ENCODE measurements around the gene ROR1. TPM values are rescaled to one million over a fixed set of nuclear protein-coding genes. Genes with fewer than 3 reads are reported as not detected.

The ROR1 gene
- total and polyA plus RNA-seq, 10 of the 15 experiments (the other 5 are each of a cell fraction or from before 2014, with no cell fraction given): 0.02 to 0.08 (median 0.05) TPM; not detected in 6

- ChIA-PET CTCF (no interaction called here), POLR2A (no interaction called here), RAD21 (ENCODE audit: unreplicated experiment) (no interaction called here), SMC1A (ENCODE audit: uncharacterized antibody, unreplicated experiment) (no interaction called here)
- Histone ChIP-seq H3K4me3 (no peak overlapping the region), H2AFZ (ENCODE audit: control insufficient read depth, low read depth, low read length) (no peak overlapping the region), H4K20me1 (ENCODE audit: control insufficient read depth, insufficient read depth) (no peaks in the 10 kb centered on the region), H3K4me1 (ENCODE audit: control insufficient read depth, insufficient read depth, low read length) (no peaks in the 10 kb centered on the region), H3K79me2 (ENCODE audit: control insufficient read depth, insufficient read depth, low read length) (no peaks in the 10 kb centered on the region), H3K4me2 (ENCODE audit: control insufficient read depth, insufficient read depth) (no peak overlapping the region), H3K9ac (ENCODE audit: control insufficient read depth, insufficient read depth, low read length) (no peak overlapping the region), H3K27me3 (replicated peaks in 1 of 2; ENCODE audit: control insufficient read depth in 2 of 2, insufficient read depth in 2 of 2, low read length in 1 of 2) (peaks cover 0 to 1% of the 10 kb centered on the region in 2 experiments; a peak in 2 of 4 replicates), H3K36me3 (ENCODE audit: control insufficient read depth in 2 of 2, insufficient read depth in 2 of 2, low read length in 1 of 2) (no peaks in the 10 kb centered on the region), H3K9me3 (replicated peaks; ENCODE audit: control insufficient read depth, insufficient read depth, low read length) (no peaks in the 10 kb centered on the region), H3K27ac (ENCODE audit: control insufficient read depth, insufficient read depth) (no peak overlapping the region)
- no peak for ATAC-seq
- FAIRE-seq: no peak
- in situ Hi-C loops (cut with MboI): no loop called here
- intact Hi-C loops (cut with micrococcal nuclease; ENCODE audit: unreplicated experiment): no loop called here
- DNase-seq (ENCODE audit: low read depth, low spot score): no peak
- WGBS (ENCODE audit: insufficient coverage, insufficient replicate concordance, low lambda C conversion rate, missing lambda C conversion rate): 36% methylated on average over 3 of the region's 3 CpGs
- BruUV-seq (replicated peaks): no TSS peak
- TF ChIP-seq ATF3 (IDR thresholded peaks at IDR 0.05; ENCODE audit: borderline replicate concordance, extremely low read depth, low read depth, low read length): no peak
- no peak for TF ChIP-seq CUX1 (IDR thresholded peaks at IDR 0.05; ENCODE audit: insufficient replicate concordance, low read depth, low read length)
- no peak for TF ChIP-seq IKZF2 (IDR thresholded peaks at IDR 0.05)
- no peak for TF ChIP-seq YY1 (IDR thresholded peaks at IDR 0.05; ENCODE audit: low read depth, low read length)
- TF ChIP-seq KAT2A (conservative IDR thresholded peaks at IDR 0.05; ENCODE audit: control insufficient read depth, low read depth, low read length): no peak
- no peak for TF ChIP-seq NBN (IDR thresholded peaks at IDR 0.05)
- no peak for TF ChIP-seq NFXL1 (IDR thresholded peaks at IDR 0.05; ENCODE audit: borderline replicate concordance)
- no peak for TF ChIP-seq EP300 (IDR thresholded peaks at IDR 0.05; ENCODE audit: borderline replicate concordance in 1 of 2, control insufficient read depth in 1 of 2, low read depth in 2 of 2, low read length in 2 of 2)
- TF ChIP-seq EZH2 (IDR thresholded peaks at IDR 0.05; ENCODE audit: borderline replicate concordance, control insufficient read depth, low read depth, low read length): no peak
- no peak for TF ChIP-seq NR2F1 (conservative IDR thresholded peaks at IDR 0.05)
- no peak for TF ChIP-seq FOXK2 (IDR thresholded peaks at IDR 0.05)
- TF ChIP-seq CEBPB (IDR thresholded peaks at IDR 0.05; ENCODE audit: borderline replicate concordance in 1 of 2, low read depth in 2 of 2, low read length in 2 of 2): no peak
- no peak for TF ChIP-seq MTA3 (IDR thresholded peaks at IDR 0.05; ENCODE audit: borderline replicate concordance, low read length)
- no peak for TF ChIP-seq BACH1 (IDR thresholded peaks at IDR 0.05; ENCODE audit: borderline replicate concordance)
- TF ChIP-seq PAX8 (IDR thresholded peaks at IDR 0.05): no peak
- TF ChIP-seq RBBP5 (conservative IDR thresholded peaks at IDR 0.05): no peak
- TF ChIP-seq ZBTB40 (IDR thresholded peaks at IDR 0.05; ENCODE audit: borderline replicate concordance): no peak
Observed at GRCh38 chr1:63967901-63968300, 194.1 kb downstream of the ROR1 start.
